ENCODE measurements around the gene FBXW4.

GRCh38 chr10:101576211-101576863 lies 118.6 kb downstream of the FBXW4 start:
- no peak for TF ChIP-seq POLR2AphosphoS5 (IDR thresholded peaks at IDR 0.05)
- no peak for TF ChIP-seq CTCF (IDR thresholded peaks at IDR 0.05)
- no peak for TF ChIP-seq POLR2A (IDR thresholded peaks at IDR 0.05)
- TF ChIP-seq EP300 (IDR thresholded peaks at IDR 0.05): no peak

All from suprapubic skin (tissue), 4 donors.